Melanocyte of skin (primary cell): ENCODE measurements around the gene IFNE. TPM values are rescaled to one million over a fixed set of nuclear protein-coding genes. Genes with fewer than 3 reads are reported as not detected.

ENCODE experiments used
- small RNA-seq, 2 donors: library from RNA; depleted of rRNA; stranded (forward); fragments of <200 nt; gene quantifications; one replicate each; pipeline ENCODE3, GENCODE V24; 2012
- total RNA-seq, 2 donors: library from RNA; depleted of rRNA; stranded (reverse); fragments of >200 nt; gene quantifications; 2 replicates each; pipeline ENCODE4 v1.2.3, GENCODE V29; 2012

The IFNE gene
- under 1 TPM in 1 of 2 donors, not detected in 1; under 0.01 TPM for total RNA-seq

GRCh38 chr9:21482213-21482612, at the start of gene IFNE:
IFNE (minus strand) TSS chr9:21482313; CDS start chr9:21481694, 619 bp downstream.

DNA sequence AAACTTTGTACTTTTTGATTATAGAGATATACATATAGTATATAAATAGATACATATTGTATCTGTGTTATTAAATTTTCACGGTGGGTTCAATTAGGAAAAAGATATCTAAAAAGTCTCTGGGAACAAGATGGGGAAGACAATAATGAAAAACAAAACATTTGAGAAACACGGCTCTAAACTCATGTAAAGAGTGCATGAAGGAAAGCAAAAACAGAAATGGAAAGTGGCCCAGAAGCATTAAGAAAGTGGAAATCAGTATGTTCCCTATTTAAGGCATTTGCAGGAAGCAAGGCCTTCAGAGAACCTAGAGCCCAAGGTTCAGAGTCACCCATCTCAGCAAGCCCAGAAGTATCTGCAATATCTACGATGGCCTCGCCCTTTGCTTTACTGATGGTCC, 42.0 kb downstream of the IFNE start, which contains the start of gene IFNA1:
TSS of gene IFNA1 (plus strand) at position 301 of the 400 bp plus-strand sequence. CDS start at position 370, 69 bp downstream.

Small RNA genes lying within 50 kb of the gene (small RNA-seq; reads per million reads assigned to genes)
- 606 to 879 reads per million in 2 donors for gene MIR31
- gene RF00157: 0 reads per million in 2 donors

Other genes with a start within 250 kb of the IFNE start
- gene IFNA14, start 242.3 kb downstream of the IFNE start, total RNA-seq: not detected
- gene IFNA5, start 177.0 kb downstream of the IFNE start, total RNA-seq: not detected
- 10 to 100 TPM; 29.9 to 34.6 TPM for gene KLHL9, start 146.9 kb downstream of the IFNE start, total RNA-seq
- gene IFNA6, start 131.4 kb downstream of the IFNE start, total RNA-seq: not detected
- not detected for gene IFNA13, start 114.3 kb downstream of the IFNE start, total RNA-seq
- not detected for gene IFNA2, start 96.9 kb downstream of the IFNE start, total RNA-seq
- gene IFNA8, start 73.2 kb downstream of the IFNE start, total RNA-seq: not detected
- gene IFNA1, start 41.9 kb downstream of the IFNE start, total RNA-seq: not detected